Loucy (cell line): ENCODE measurements around the gene CXCR2.

Experiments
- H2AFZ ChIP-seq: fragments of 200-600 bp; sonication (generic); 2 replicates; pipeline ENCODE4 v1.6.0; 2016; ENCODE audit warnings: antibody characterized with exemption, mild to moderate bottlenecking, low read length, moderate library complexity
- H3F3A ChIP-seq: fragments of 200-600 bp; 2 replicates; pipeline ENCODE4 v1.6.0; 2016; ENCODE audit warnings: antibody characterized with exemption, low read depth, mild to moderate bottlenecking
- H3K27me3 ChIP-seq: fragments of 200-600 bp; sonication (generic); 2 replicates; pipeline ENCODE4 v1.6.1; 2014; ENCODE audit warnings: low read length, mild to moderate bottlenecking; ENCODE audit not compliant: insufficient read depth, poor library complexity, severe bottlenecking
- H3K36me3 ChIP-seq: fragments of 200-600 bp; sonication (generic); 2 replicates; pipeline ENCODE4 v1.6.1; 2016; ENCODE audit warnings: low read length; ENCODE audit not compliant: insufficient read depth
- H3K4me1 ChIP-seq: fragments of 200-600 bp; sonication (generic); 2 replicates; pipeline ENCODE4 v1.5.1; 2014; ENCODE audit warnings: low read length, mild to moderate bottlenecking; ENCODE audit not compliant: insufficient read depth, poor library complexity, severe bottlenecking
- H3K4me2 ChIP-seq: fragments of 200-600 bp; sonication (generic); 2 replicates; pipeline ENCODE4 v1.6.0; 2014; ENCODE audit warnings: antibody characterized with exemption, low read length, low read depth, mild to moderate bottlenecking; ENCODE audit not compliant: poor library complexity, severe bottlenecking
- H3K4me3 ChIP-seq: fragments of 200-600 bp; sonication (generic); 2 replicates; pipeline ENCODE4 v1.5.1; 2014; ENCODE audit warnings: low read length, mild to moderate bottlenecking, mixed read lengths; ENCODE audit not compliant: poor library complexity, severe bottlenecking
- H3K79me2 ChIP-seq: fragments of 200-600 bp; sonication (generic); 2 replicates; pipeline ENCODE4 v1.6.1; 2014; ENCODE audit warnings: low read length; ENCODE audit not compliant: insufficient read depth
- H3K9ac ChIP-seq: fragments of 200-600 bp; sonication (generic); 2 replicates; pipeline ENCODE4 v1.6.0; 2014; ENCODE audit warnings: mild to moderate bottlenecking, low read depth, low read length, moderate library complexity; ENCODE audit not compliant: poor library complexity, severe bottlenecking
- H3K9me2 ChIP-seq: fragments of 200-600 bp; sonication (generic); replicated peaks from 2 replicates; pipeline ENCODE4 v1.6.1; 2016; ENCODE audit warnings: low read depth, low read length, mixed read lengths
- H3K9me3 ChIP-seq: fragments of 200-600 bp; sonication (generic); 2 replicates; pipeline ENCODE4 v1.6.1; 2014; ENCODE audit warnings: mild to moderate bottlenecking, antibody characterized with exemption, low read length, low read depth; ENCODE audit not compliant: insufficient read depth
- H4K20me1 ChIP-seq: fragments of 200-600 bp; sonication (generic); 2 replicates; pipeline ENCODE4 v1.6.0; 2014; ENCODE audit warnings: antibody characterized with exemption, low read length, mild to moderate bottlenecking; ENCODE audit not compliant: insufficient read depth, poor library complexity, severe bottlenecking
- CTCF ChIP-seq: fragments of 200-600 bp; sonication (generic); conservative IDR thresholded peaks from 2 replicates; pipeline ENCODE4 v1.5.1; 2014; ENCODE audit warnings: mild to moderate bottlenecking, antibody characterized with exemption, low read length
- EZH2phosphoT487 ChIP-seq: fragments of 200-600 bp; IDR thresholded peaks from 2 replicates; pipeline ENCODE4 v1.6.1; 2018; ENCODE audit warnings: antibody characterized with exemption, mild to moderate bottlenecking, moderate library complexity, borderline replicate concordance

The CXCR2 gene

GRCh38 chr2:218128781-218129457 lies 3.1 kb downstream of the CXCR2 start:
- no peaks in the 10 kb centered on the region for H3F3A ChIP-seq
- no peaks in the 10 kb centered on the region for H3K27me3 ChIP-seq
- H2AFZ ChIP-seq: no peak overlapping the region
- H3K9me3 ChIP-seq: no peaks in the 10 kb centered on the region
- no peak overlapping the region for H3K4me3 ChIP-seq
- H4K20me1 ChIP-seq: no peaks in the 10 kb centered on the region
- H3K9me2 ChIP-seq: no peaks in the 10 kb centered on the region
- H3K36me3 ChIP-seq: no peaks in the 10 kb centered on the region
- H3K9ac ChIP-seq: no peak overlapping the region
- H3K4me2 ChIP-seq: no peak overlapping the region
- H3K4me1 ChIP-seq: no peaks in the 10 kb centered on the region
- no peaks in the 10 kb centered on the region for H3K79me2 ChIP-seq
- TF ChIP-seq CTCF (no peak), EZH2phosphoT487 (no peak)

- H3K4me3 ChIP-seq: no peak overlapping the region
- H3K9me3 ChIP-seq: no peaks in the 10 kb centered on the region
- no peaks in the 10 kb centered on the region for H3K36me3 ChIP-seq
- H3K9me2 ChIP-seq: no peaks in the 10 kb centered on the region
- no peaks in the 10 kb centered on the region for H3K27me3 ChIP-seq
- H3K9ac ChIP-seq: no peak overlapping the region
- no peaks in the 10 kb centered on the region for H3K79me2 ChIP-seq
- H3K4me2 ChIP-seq: no peak overlapping the region
- H4K20me1 ChIP-seq: no peaks in the 10 kb centered on the region
- H3F3A ChIP-seq: no peaks in the 10 kb centered on the region
- TF ChIP-seq EZH2phosphoT487: no peak
- TF ChIP-seq CTCF: no peak
- H2AFZ ChIP-seq: no peak overlapping the region
- H3K4me1 ChIP-seq: no peaks in the 10 kb centered on the region
These were observed 3.8 kb downstream of the CXCR2 start for GRCh38 chr2:218129458-218130135.

- Histone ChIP-seq H3K4me2 (no peak overlapping the region), H3K4me1 (no peaks in the 10 kb centered on the region), H3K9ac (no peak overlapping the region), H3K79me2 (no peaks in the 10 kb centered on the region), H3K36me3 (no peaks in the 10 kb centered on the region), H4K20me1 (no peaks in the 10 kb centered on the region), H2AFZ (no peak overlapping the region), H3F3A (no peaks in the 10 kb centered on the region), H3K4me3 (no peak overlapping the region), H3K27me3 (no peaks in the 10 kb centered on the region), H3K9me2 (no peaks in the 10 kb centered on the region), H3K9me3 (no peaks in the 10 kb centered on the region)
- no peak for TF ChIP-seq EZH2phosphoT487
- no peak for TF ChIP-seq CTCF
These were observed 4.5 kb downstream of the CXCR2 start for GRCh38 chr2:218130377-218130776.
